Adipose tissue (tissue), 3 donors: ENCODE data around the gene PRM3. TPM values are rescaled to one million over a fixed set of nuclear protein-coding genes. Genes with fewer than 3 reads are reported as not detected.

ENCODE experiments used
- H3K27ac ChIP-seq: one replicate; pipeline ENCODE4 v1.5.1; 2013; ENCODE audit warnings: low read depth, low read length
- WGBS, 3 donors: extraction: QIAGEN DNeasy Blood & Tissue Kit; methylation state at CpG; one replicate each; pipeline ENCODE4 v1.1.7; 2013; 5-methylcytosine and 5-hydroxymethylcytosine counted together
- polyA plus RNA-seq, 3 donors: library from polyadenylated mRNA; stranded (reverse); fragments of 200-250 nt; gene quantifications; one replicate each; pipeline ENCODE4 v1.2.3, GENCODE V29; 2013
- donor health status: healthy with polysubstance abuse.
- donor health status: Bipolar disorder and iron deficiency.
- donor health status: healthy.

Gene PRM3, protein sequence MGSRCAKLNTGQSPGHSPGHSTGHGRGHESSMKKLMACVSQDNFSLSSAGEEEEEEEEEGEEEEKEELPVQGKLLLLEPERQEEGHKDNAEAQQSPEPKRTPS
- polyA plus RNA-seq, result not detected

DNA sequence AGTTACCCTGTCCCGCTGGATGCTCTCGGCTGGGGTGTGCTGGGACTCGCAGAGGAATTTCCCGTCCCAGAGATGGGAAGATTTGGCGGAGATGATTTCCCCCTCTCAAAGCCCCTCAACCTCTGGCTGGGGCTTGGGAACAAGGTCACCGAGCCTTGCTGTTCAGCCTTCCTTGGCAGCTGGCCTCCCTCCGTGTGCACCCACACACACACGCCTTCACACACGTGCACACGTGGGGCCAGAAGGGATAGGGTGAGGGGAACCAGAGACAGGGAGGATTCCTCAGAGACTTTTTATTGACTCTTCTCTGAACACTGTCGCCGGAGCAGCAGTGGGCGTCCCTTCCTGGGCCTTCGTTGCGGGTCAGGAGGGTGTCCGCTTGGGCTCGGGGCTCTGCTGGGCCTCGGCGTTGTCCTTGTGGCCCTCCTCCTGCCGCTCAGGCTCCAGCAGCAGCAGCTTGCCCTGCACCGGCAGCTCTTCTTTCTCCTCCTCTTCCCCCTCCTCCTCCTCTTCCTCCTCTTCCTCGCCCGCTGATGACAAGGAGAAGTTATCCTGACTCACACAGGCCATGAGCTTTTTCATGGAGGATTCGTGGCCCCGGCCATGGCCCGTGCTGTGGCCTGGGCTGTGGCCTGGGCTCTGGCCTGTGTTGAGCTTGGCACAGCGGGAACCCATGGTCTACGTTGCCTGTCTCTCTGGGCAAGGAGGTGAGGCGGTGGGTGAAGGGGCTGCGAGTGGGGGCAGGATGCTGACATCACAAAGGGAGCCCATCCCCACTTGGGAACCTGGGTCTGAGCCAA is at the start of gene PRM3:
TSS of gene PRM3 (minus strand) at position 709 of the 800 bp plus-strand sequence. CDS start at position 675, 34 bp downstream.
- WGBS, 3 donors, result 75 to 80% (median 80%) methylated on average over 30 of the region's 30 CpGs
- no peak within 1 kb of the TSS for H3K27ac ChIP-seq

DNA sequence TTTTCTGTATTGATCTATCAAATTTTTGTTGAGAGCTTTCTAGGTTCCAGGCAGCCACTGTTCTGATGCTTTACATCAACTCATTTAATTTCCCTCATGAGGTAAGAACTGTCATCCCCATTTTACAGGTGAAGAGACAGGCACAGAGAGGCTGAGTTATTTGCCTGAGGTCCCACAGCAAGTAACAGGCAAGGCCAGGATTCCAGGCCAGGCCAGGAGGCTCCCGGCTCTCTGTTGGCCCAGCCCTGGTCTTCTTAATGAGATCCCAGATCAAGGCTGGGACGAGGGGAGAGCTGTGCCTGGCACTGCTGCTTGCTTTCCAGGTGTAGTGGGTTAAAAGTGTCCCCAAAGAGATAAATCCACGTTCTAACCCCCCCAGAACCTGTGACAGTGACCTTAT is 49.4 kb upstream of the PRM3 start:
- no peak overlapping the region for H3K27ac ChIP-seq
- WGBS, 3 donors, result 85 to 92% (median 86%) methylated on average over 3 of the region's 3 CpGs

DNA sequence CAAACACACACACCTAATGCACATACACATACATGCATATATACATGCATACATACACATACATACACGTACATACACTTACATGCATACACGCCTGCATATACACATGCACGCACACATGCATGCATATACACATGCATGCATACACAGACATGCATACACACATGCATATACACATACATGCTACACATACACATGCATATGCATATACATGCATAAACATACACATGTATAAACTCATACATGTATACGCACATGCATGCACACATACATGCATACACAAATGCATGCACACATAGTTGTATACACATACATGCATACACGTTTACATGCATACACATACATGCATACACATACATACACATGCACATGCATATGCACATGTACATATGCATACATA is 48.2 kb upstream of the PRM3 start:
- H3K27ac ChIP-seq, result no peak overlapping the region
- WGBS, 3 donors, result 77 to 88% (median 81%) methylated on average over 5 of the region's 5 CpGs

DNA sequence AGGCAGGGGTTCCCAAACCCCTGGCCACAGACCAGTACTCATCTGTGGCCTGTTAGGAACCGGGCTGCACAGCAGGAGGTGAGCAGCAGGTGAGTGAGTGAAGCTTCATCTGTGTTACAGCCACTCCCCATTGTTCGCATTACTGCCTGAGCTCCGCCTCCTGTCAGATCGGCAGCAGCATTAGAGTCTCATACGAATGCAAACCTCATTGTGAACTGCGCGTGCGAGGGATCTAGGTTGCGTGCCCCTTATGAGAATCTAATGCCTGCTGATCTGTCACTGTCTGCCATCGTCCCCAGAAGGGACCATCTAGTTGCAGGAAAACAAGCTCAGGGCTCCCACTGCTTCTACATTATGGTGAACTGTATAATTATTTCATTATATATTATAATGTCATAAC is 46.7 kb upstream of the PRM3 start:
- no peak overlapping the region for H3K27ac ChIP-seq
- WGBS, 3 donors, result 82 to 87% (median 84%) methylated on average over 10 of the region's 10 CpGs

DNA sequence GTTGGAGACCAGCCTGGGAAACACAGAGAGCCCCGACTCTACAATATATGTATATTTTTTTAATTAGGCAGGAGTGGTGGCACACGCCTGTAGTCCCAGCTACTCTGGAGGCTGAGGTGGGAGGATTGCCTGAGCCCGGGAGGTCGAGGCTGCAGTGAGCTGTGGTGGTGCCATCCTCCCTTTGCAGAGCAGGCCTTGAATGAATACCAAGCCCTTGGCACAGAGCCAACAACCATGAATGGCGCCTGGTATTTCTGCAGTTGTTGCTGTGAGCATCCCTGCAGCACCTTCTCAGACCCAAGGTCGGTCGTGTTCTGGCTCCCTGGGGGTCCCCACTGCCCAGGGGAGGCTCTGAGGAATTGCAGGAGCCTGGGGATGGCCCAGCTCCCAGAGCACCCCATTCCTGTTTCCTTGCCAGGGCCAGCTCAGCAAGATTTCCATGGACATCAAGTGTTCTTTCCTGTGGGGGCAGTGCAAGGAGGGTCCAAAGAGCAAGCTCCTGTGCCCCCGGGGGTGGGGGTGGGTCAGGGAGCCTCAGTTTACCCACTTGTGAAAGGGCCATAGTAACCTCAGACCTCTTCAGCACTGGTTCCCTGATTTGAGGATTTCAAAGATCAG is 46.2 kb upstream of the PRM3 start:
- 51 to 65% (median 60%) methylated on average over 8 of the region's 8 CpGs for WGBS, 3 donors
- H3K27ac ChIP-seq, result no peak overlapping the region

DNA sequence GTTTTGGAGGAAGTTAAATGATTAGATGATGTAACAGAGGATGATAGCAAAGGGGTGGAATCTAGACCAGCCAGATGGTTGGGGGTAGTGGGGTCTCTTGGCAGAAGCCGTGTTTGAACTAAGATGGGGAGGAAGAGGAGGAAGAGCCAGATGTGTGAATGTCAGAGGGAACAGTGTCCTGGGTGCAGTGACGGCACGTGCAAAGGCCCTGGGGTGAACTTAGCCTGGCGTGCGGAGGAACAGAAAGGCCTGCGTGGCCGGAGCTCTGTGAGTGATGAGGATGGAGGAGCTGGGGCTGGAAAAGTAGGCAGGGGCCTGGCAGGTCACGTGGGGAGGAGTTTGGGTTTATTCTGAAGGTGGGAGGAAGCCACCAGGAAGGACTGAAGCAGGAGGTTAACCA is 45.4 kb upstream of the PRM3 start:
- H3K27ac ChIP-seq, result no peak overlapping the region
- 83 to 92% (median 86%) methylated on average over 8 of the region's 8 CpGs for WGBS, 3 donors

DNA sequence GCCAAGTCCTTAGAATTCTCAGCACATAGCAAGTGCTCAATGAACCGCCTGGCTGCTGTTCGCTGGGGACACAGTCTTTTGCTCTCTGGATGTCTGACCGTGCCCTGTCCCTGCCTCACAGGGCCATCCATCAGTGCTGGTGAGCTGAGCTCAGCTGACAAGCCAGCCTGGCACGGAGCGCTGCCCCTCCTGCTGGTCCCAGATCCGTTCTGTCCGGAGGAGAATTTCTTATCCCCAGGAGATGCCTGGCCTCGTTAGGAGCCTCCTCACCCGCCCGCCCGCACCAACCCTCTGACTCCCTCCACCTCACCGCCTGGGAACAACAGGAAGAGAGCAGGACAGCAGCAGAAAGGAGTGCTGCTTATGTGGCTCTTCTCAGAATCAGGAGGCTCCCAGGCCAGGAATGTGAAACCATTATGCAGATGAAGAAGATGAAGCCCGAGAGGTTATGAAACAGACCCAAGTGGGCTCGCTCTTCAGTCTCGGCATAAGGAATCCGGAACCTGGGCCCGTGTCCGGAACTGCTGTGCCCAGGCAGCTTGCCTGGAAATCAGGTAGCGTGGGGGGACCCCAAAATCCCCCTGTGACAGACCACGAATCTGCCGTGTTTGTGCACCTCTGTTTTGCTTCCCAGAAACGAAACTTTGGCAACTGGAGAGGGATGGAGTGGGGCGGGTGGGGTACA is 43.0 kb upstream of the PRM3 start:
- WGBS, 3 donors, result 77 to 88% (median 87%) methylated on average over 23 of the region's 23 CpGs
- H3K27ac ChIP-seq, result no peak overlapping the region

DNA sequence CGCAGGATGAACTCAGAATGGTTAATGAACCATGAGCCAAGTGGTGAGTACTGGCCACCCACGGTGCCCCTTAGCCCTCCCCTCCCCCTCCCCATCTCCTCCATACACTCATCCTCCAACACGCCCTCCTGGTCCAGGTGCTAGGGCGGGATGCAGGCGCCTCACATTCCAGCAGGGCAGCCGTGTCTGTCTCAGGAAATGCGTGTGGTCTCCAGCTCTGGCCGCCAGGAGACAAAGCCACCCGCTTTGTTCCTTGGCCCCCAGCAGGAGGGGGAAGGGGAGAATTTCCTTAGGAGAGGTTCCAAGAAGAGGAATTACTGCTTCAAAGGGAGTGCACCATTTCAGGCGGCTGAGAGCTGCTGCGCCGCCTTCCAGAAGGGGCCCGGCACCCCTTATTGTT is 42.1 kb upstream of the PRM3 start:
- WGBS, 3 donors, result 56 to 71% (median 58%) methylated on average over 13 of the region's 13 CpGs
- H3K27ac ChIP-seq, result no peak overlapping the region

DNA sequence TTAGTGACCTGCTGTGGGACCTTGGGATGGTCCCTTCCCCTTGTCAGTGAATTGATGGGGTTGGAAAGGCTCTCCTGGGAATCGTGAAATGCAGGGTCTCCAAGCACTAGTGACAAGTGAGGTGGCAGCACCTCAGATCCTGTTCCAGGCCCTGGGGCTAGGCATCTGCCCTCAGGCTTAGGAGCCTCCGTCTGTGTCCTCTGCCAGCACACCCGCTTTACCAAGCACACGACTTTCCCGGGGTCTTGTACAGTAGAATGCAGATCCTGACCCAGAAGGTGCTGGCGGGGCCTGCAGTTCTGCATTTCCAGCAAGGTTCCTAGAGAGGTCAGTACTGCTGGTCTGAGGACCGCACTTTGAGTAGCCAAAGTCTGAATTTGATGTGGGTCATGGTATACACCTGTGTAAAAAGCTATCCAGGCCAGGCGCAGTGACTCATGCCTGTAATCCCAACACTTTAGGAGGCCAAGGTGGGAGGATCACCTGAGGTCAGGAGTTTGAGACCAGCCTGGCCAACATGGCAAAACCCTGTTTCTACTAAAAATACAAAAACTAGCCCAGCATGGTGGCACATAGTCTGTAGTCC is 41.0 kb upstream of the PRM3 start:
- WGBS, 3 donors, result 95 to 96% (median 96%) methylated on average over 8 of the region's 8 CpGs
- no peak overlapping the region for H3K27ac ChIP-seq

DNA sequence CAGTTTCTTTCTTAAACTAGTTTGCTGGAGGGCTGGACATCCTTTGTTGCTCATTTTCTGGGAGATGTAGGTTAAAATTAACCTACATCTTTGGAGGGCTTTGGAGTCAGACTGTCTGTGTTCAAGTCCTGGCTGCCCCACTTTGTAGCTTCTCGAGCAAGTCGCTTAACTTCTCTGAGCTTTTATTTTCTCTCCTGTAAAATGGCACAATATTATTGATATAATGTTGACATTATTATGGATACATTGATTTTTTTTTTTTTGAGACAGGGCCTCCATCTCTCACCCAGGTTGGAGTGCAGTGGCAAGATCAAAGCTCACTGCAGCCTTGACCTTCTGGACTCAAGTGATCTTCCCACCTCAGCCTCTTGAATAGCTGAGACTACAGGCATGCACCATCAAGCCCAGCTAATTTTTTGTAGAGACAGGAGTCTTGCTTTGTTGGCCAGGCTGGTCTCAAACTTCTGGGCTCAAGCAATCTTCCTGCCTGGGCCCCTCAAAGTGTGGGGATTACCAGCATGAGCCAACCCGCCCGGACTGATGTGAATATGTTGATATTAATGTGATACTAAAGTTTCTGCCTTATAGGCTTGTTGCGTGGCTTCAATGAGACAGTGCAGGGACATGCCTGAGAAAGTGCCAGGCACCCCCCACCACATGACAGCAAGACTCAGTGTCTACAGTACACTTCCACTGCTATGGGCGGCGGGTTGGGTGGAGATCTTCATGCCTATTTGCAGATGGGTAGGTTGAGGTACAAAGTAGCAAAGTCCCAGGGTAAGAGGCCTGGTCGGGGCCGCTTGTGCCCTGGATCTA is 40.3 kb upstream of the PRM3 start:
- WGBS, 3 donors, result 89 to 97% (median 95%) methylated on average over 9 of the region's 9 CpGs
- H3K27ac ChIP-seq, result no peak overlapping the region

DNA sequence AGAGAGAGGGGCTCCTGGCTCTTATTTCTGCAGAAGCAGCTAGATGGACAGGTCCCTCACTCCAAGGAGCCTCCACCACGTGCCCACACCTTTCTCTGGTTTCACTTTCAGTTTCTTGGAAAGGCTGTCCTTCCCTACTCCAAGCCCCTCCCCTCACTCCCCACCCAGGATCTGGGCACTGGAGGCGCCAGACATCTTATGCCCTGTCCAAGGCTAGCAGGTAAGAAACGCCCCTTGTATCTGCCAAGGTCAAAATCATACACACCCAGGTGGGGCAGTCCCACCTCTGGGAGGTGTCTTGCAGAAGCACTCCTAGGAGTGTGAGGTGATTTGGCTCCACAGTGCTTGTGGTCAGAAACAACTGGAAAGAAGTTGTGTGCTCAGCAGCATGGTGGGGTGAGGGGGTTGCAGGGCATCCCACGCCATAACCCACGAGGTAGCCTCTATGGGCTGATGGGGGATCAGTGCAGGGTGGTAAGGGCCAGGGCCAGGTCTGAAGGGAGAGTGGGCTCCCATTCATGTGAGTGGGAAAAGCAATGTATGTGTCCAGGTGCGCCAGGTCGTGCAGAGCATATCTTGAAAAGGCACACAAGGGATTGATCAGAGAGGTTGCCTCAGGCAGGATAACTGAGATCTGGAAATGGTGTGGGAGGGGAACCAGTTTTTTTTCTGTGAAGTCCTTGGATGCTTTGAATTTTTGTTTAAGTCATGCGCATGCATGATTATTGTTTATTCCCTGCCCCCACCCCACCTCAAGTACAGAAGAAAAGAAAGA is 39.5 kb upstream of the PRM3 start:
- WGBS, 3 donors, result 32 to 71% (median 63%) methylated on average over 8 of the region's 8 CpGs
- no peak overlapping the region for H3K27ac ChIP-seq

DNA sequence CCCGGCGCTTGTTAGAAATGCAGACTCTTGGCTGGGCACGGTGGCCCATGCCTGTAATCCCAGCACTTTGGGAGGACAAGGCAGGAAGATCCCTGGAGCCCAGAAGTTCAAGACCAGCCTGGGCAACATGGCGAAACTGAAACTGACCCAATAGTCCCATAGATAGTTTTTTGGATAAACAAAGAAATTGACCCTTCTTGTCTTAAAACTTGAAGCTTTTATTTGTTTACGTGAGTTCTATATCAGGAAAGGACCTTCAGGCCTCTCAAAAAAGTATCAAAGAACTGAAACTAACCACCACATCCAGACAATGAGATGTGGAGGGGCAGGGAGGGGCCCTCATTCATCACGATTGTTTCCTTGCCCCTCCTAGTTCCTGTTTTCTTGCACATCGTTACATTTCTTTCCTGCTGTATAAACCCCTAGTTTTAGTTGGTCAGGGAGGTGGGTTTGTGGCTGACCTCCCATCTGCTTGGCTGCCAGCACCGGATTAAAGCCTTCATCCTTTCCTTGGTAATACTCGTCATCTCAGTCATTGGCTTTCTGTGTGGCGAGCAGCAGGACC is 37.6 kb upstream of the PRM3 start:
- WGBS, 3 donors, result 56 to 83% (median 56%) methylated on average over 10 of the region's 10 CpGs
- no peak overlapping the region for H3K27ac ChIP-seq

DNA sequence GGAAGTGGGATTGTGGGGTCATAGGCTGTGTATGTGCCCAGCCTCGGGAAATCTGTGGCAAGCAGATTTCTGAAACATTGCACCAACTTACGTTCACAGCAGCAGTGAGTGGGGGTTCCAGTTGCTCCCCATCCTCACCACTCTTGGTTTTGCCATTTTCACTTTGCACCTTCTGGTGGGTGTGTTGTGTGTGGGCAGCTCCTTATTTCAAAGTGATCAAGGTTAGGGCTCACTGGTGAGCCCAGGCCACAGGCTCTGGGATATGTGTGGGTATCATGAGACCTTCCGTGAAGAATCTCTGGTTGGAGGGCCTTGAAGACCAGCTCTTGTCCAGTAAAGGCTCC is 37.2 kb upstream of the PRM3 start:
- 79 to 89% (median 86%) methylated on average over 3 of the region's 3 CpGs for WGBS, 3 donors
- H3K27ac ChIP-seq, result no peak overlapping the region

DNA sequence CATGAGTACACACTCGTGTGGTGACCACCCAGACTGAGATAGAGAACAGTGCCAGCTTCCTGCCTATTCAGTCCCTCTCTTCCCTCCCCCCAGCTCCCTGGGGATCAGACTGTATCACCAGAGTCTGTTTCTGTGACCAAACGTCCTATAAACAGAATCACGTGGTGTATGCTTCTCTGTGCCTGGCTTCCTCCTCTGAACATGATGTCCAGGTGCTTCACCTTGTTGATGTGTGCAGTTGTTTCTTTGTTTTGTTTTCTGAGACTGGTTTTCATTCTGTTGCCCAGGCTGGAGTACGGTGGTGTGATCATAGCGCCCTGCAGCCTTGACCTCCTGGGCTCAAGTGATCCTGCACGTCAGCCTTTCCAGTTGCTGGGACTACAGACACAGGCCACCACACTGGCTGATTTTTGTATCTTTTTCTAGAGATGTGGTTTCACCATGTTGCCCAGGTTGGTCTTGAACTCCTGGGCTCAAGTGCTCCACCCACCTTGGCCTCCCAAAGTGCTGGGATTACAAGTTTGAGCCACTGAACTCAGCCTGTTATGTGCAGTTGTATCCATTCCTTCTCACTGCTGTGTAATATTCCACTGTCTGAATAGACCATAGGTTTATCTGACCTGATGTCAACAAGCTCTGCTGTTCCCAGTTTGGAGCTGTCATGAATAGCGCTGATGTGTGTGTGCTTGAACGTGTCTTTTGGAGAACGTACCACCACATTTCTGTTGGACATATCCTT is 36.6 kb upstream of the PRM3 start:
- no peak overlapping the region for H3K27ac ChIP-seq
- WGBS, 3 donors, result 61 to 72% (median 66%) methylated on average over 9 of the region's 9 CpGs

DNA sequence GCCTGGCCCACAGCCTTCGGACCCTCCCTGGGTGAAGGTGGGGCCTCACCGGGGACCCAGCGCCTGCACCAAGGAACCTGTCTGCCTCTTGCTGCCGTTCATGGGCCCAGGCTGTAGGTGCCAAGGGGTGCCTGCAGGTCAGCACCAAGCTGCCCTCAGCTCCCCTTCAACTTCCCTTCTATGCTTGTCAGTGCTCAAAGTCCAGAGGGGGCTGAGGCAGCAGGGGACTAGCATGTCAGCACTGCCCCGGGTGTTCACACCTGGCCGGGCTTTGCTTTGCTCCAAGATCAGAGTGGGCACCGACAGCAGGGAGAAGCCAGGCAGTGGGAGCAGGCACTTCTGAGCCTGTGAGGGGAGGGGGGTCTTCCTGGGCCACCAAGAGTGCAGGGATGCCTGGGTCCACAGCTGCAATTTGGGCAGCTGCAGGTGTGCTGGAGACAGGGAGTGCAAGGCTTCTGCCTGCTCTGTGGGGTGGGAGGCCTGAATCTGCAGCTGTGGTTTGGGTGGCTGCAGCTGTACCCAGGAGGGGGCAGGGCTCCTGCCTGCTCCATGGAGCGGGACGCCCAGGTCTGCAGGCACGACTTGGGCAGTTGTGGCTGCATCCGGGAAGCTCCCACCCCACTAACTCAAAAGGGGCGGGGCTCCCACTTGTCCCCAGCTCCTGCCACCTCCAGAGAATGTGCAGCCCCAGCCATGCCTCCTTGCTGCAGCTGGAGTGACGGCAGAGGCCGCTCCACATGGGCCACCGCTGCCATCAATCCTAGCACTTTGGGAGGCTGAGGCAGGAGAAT is 35.3 kb upstream of the PRM3 start:
- H3K27ac ChIP-seq, result no peak overlapping the region
- 60 to 73% (median 61%) methylated on average over 15 of the region's 15 CpGs for WGBS, 3 donors
